H9 (cell line): ENCODE measurements around the gene F7. TPM values are rescaled to one million over a fixed set of nuclear protein-coding genes. Genes with fewer than 3 reads are reported as not detected.
A peak's percentile ranks its signal among the peaks of the same experiment; 100 is the strongest.

Experiments
- DNase-seq: peaks from one replicate; pipeline ENCODE4 v3.0.0-alpha.2; 2017
- H2AFZ ChIP-seq: one replicate; pipeline ENCODE4 v1.6.1; 2013; ENCODE audit warnings: mild to moderate bottlenecking, low read length, control low read depth, moderate library complexity
- H2AK5ac ChIP-seq: 2 replicates; pipeline ENCODE4 v1.6.1; 2013; ENCODE audit warnings: low read length, control low read depth, mixed read lengths; ENCODE audit not compliant: insufficient read length
- H2BK120ac ChIP-seq: one replicate; pipeline ENCODE4 v1.6.1; 2013; ENCODE audit warnings: low read depth, mild to moderate bottlenecking, low read length, control low read depth, inconsistent platforms; ENCODE audit not compliant: poor library complexity, severe bottlenecking
- H2BK12ac ChIP-seq: 2 replicates; pipeline ENCODE4 v1.6.1; 2013; ENCODE audit warnings: low read length, control low read depth, mixed read lengths, low read depth; ENCODE audit not compliant: insufficient read length
- H2BK15ac ChIP-seq: 2 replicates; pipeline ENCODE4 v1.6.1; 2013; ENCODE audit warnings: low read depth, low read length, control low read depth
- H2BK20ac ChIP-seq: one replicate; pipeline ENCODE4 v1.6.1; 2013; ENCODE audit warnings: low read depth, mild to moderate bottlenecking, low read length, control low read depth, inconsistent platforms; ENCODE audit not compliant: poor library complexity, severe bottlenecking
- H2BK5ac ChIP-seq: 2 replicates; pipeline ENCODE4 v1.6.1; 2013; ENCODE audit warnings: low read length, control low read depth, mixed read lengths; ENCODE audit not compliant: insufficient read length
- H3K14ac ChIP-seq: 2 replicates; pipeline ENCODE4 v1.6.1; 2013; ENCODE audit warnings: low read length, control low read depth; ENCODE audit not compliant: insufficient read depth
- H3K18ac ChIP-seq: 2 replicates; pipeline ENCODE4 v1.6.1; 2013; ENCODE audit warnings: low read depth, mild to moderate bottlenecking, mixed read lengths, low read length, control low read depth; ENCODE audit not compliant: insufficient read length
- H3K23ac ChIP-seq: 2 replicates; pipeline ENCODE4 v1.6.1; 2013; ENCODE audit warnings: low read length, control low read depth, mixed read lengths, low read depth; ENCODE audit not compliant: insufficient read length
- H3K23me2 ChIP-seq: 2 replicates; pipeline ENCODE4 v1.6.1; 2013; ENCODE audit warnings: low read depth, mild to moderate bottlenecking, mixed read lengths, low read length, control low read depth; ENCODE audit not compliant: insufficient read length, poor library complexity, severe bottlenecking
- H3K27ac ChIP-seq: 2 replicates; pipeline ENCODE4 v1.5.1; 2013; ENCODE audit warnings: low read length, control low read depth, mixed read lengths, low read depth; ENCODE audit not compliant: insufficient read length
- H3K27me3 ChIP-seq: 2 replicates; pipeline ENCODE4 v1.6.1; 2013; ENCODE audit warnings: low read length, control low read depth, inconsistent platforms; ENCODE audit not compliant: insufficient read depth
- H3K4ac ChIP-seq: 2 replicates; pipeline ENCODE4 v1.6.1; 2013; ENCODE audit warnings: low read depth, mild to moderate bottlenecking, control low read depth, inconsistent platforms, low read length, moderate library complexity
- H3K4me1 ChIP-seq: 2 replicates; pipeline ENCODE4 v1.6.1; 2013; ENCODE audit warnings: low read length, control low read depth, inconsistent platforms; ENCODE audit not compliant: insufficient read depth
- H3K4me2 ChIP-seq: 2 replicates; pipeline ENCODE4 v1.6.1; 2013; ENCODE audit warnings: low read length, control low read depth, mixed read lengths; ENCODE audit not compliant: insufficient read length, insufficient read depth
- H3K56ac ChIP-seq: 2 replicates; pipeline ENCODE4 v1.6.1; 2013; ENCODE audit warnings: low read depth, mild to moderate bottlenecking, mixed read lengths, low read length, control low read depth; ENCODE audit not compliant: insufficient read length
- H3K79me1 ChIP-seq: 2 replicates; pipeline ENCODE4 v1.6.1; 2013; ENCODE audit warnings: low read depth, mild to moderate bottlenecking, moderate library complexity, low read length, control low read depth, inconsistent platforms; ENCODE audit not compliant: insufficient read depth, poor library complexity, severe bottlenecking
- H3K79me2 ChIP-seq: 2 replicates; pipeline ENCODE4 v1.6.1; 2013; ENCODE audit warnings: low read length, control low read depth, inconsistent platforms; ENCODE audit not compliant: insufficient read depth
- H3K9ac ChIP-seq: 2 replicates; pipeline ENCODE4 v1.6.1; 2013; ENCODE audit warnings: low read length, control low read depth, mixed read lengths; ENCODE audit not compliant: insufficient read length; ENCODE audit errors: extremely low read depth
- H3K9me3 ChIP-seq: one replicate; pipeline ENCODE4 v1.6.1; 2013; ENCODE audit warnings: low read depth, low read length, inconsistent platforms; ENCODE audit not compliant: control insufficient read depth
- H3T11ph ChIP-seq: one replicate; pipeline ENCODE4 v1.6.1; 2013; ENCODE audit warnings: mild to moderate bottlenecking, low read length, control low read depth, inconsistent platforms
- H4K20me1 ChIP-seq: one replicate; pipeline ENCODE4 v1.6.1; 2013; ENCODE audit not compliant: control insufficient read depth, insufficient read length, insufficient read depth
- H4K5ac ChIP-seq: 2 replicates; pipeline ENCODE4 v1.6.1; 2013; ENCODE audit warnings: low read depth, mild to moderate bottlenecking, mixed read lengths, low read length, control low read depth; ENCODE audit not compliant: insufficient read length
- H4K8ac ChIP-seq: replicated peaks from 2 replicates; pipeline ENCODE4 v1.6.1; 2013; ENCODE audit warnings: low read length, control low read depth, mixed read lengths, low read depth; ENCODE audit not compliant: insufficient read length
- H4K91ac ChIP-seq: 2 replicates; pipeline ENCODE4 v1.6.1; 2013; ENCODE audit warnings: low read depth, mild to moderate bottlenecking, moderate library complexity, mixed read lengths, low read length, control low read depth; ENCODE audit not compliant: insufficient read length
- H3K27ac Mint-ChIP-seq, 3 experiments: 2 replicates in 2 of 3; 3 replicates in 1 of 3; pipeline ENCODE4 v1.8.0; 2020 to 2021; ENCODE audit warnings: mixed read lengths in 3 of 3, mild to moderate bottlenecking in 1 of 3, moderate library complexity in 1 of 3
- H3K27me3 Mint-ChIP-seq: 2 replicates; pipeline ENCODE4 v1.8.0; 2021; ENCODE audit warnings: low read depth, mild to moderate bottlenecking, moderate library complexity, mixed read lengths
- H3K36me3 Mint-ChIP-seq, 3 experiments: 2 replicates in 2 of 3; 3 replicates in 1 of 3; pipeline ENCODE4 v1.8.0; 2020 to 2021; ENCODE audit warnings: low read depth in 3 of 3, mixed read lengths in 3 of 3; ENCODE audit not compliant: insufficient read depth in 1 of 3
- H3K4me1 Mint-ChIP-seq, 2 experiments: 2 replicates each; pipeline ENCODE4 v1.8.0; 2020; ENCODE audit warnings: mixed read lengths in 2 of 2
- H3K4me3 Mint-ChIP-seq, 2 experiments: 2 replicates in 1 of 2; 3 replicates in 1 of 2; pipeline ENCODE4 v1.8.0; 2020 to 2021; ENCODE audit warnings: mild to moderate bottlenecking in 2 of 2, mixed read lengths in 2 of 2, moderate library complexity in 1 of 2
- H3K9me3 Mint-ChIP-seq, 2 experiments: 2 replicates in 1 of 2; 3 replicates in 1 of 2; pipeline ENCODE4 v1.8.0; 2020; ENCODE audit warnings: mild to moderate bottlenecking in 2 of 2, mixed read lengths in 2 of 2, moderate library complexity in 1 of 2
- CTCF ChIP-seq: fragments of 200-600 bp; sonication (generic); conservative IDR thresholded peaks from 3 replicates; pipeline ENCODE4 v1.8.0; 2021; ENCODE audit warnings: antibody characterized with exemption, mild to moderate bottlenecking
- WGBS: extraction: QIAGEN DNeasy Blood & Tissue Kit; methylation state at CpG from one replicate; pipeline ENCODE4 v1.1.7; 2013; ENCODE audit warnings: missing lambda C conversion rate, low lambda C conversion rate, mixed read lengths; ENCODE audit not compliant: insufficient read length; ENCODE audit errors: extremely low coverage; 5-methylcytosine and 5-hydroxymethylcytosine counted together
- total RNA-seq: library from RNA; stranded (reverse); gene quantifications from 2 replicates; pipeline ENCODE4 v1.2.1, GENCODE V29; 2021

Gene F7
- total RNA-seq, 1 experiment from 2014 or later = 0.81 TPM

GRCh38 chr13:113142876-113143275 is 37.3 kb downstream of the F7 start:
- no peaks in the 10 kb centered on the region for H3K36me3 Mint-ChIP-seq
- H3K23me2 ChIP-seq = no peaks in the 10 kb centered on the region
- H3K4me3 Mint-ChIP-seq = no peak overlapping the region
- no peaks in the 10 kb centered on the region for H3K4me1 ChIP-seq
- H2BK15ac ChIP-seq = no peak overlapping the region
- no peaks in the 10 kb centered on the region for H3K9me3 Mint-ChIP-seq
- no peaks in the 10 kb centered on the region for H3K79me1 ChIP-seq
- H4K20me1 ChIP-seq = no peaks in the 10 kb centered on the region
- H4K8ac ChIP-seq = no peak overlapping the region
- H3K27me3 ChIP-seq = no peaks in the 10 kb centered on the region
- no peak overlapping the region for H4K91ac ChIP-seq
- H2AFZ ChIP-seq = no peak overlapping the region
- no peak for TF ChIP-seq CTCF
- H3K27me3 Mint-ChIP-seq = peaks cover 3% of the 10 kb centered on the region; the same call in 1 of the 2 replicates
- no peak overlapping the region for H3K27ac Mint-ChIP-seq
- H3K14ac ChIP-seq = no peak overlapping the region; the same call in 1 of the 2 replicates
- no peak overlapping the region for H3K9ac ChIP-seq
- no peak overlapping the region for H3K27ac ChIP-seq
- no peak overlapping the region for H2BK12ac ChIP-seq
- peak; percentile 17 for DNase-seq
- no peak overlapping the region for H3K56ac ChIP-seq
- H2BK5ac ChIP-seq = no peak overlapping the region
- no peak overlapping the region for H3K23ac ChIP-seq
- peaks cover 5 to 16% of the 10 kb centered on the region in 2 experiments for H3K4me1 Mint-ChIP-seq
- H3K9me3 ChIP-seq = no peaks in the 10 kb centered on the region
- no CpG with 5 or more reads among the region's 7 CpGs for WGBS
- H3K18ac ChIP-seq = no peak overlapping the region
- no peak overlapping the region for H2BK120ac ChIP-seq
- no peak overlapping the region for H3T11ph ChIP-seq
- H3K79me2 ChIP-seq = no peaks in the 10 kb centered on the region
- H4K5ac ChIP-seq = no peak overlapping the region
- H3K4ac ChIP-seq = no peak overlapping the region
- no peak overlapping the region for H2AK5ac ChIP-seq
- H3K4me2 ChIP-seq = no peak overlapping the region
- H2BK20ac ChIP-seq = no peak overlapping the region
